GM18505 (cell line): ENCODE results near the gene SPC24.

ENCODE experiments used
- ATAC-seq: cut with Tn5 transposase; IDR thresholded peaks from one replicate; pipeline ENCODE4 v1.9.1; 2021; ENCODE audit not compliant: unreplicated experiment
- POLR2A ChIP-seq: IDR thresholded peaks from 4 replicates; pipeline ENCODE4 v1.6.1; 2011; ENCODE audit warnings: borderline replicate concordance; ENCODE audit not compliant: insufficient read depth, insufficient read length; ENCODE audit errors: extremely low read depth

The SPC24 gene

GRCh38 chr19:11155373-11156120 is at the start of gene SPC24:
Gene SPC24 (minus strand): TSS chr19:11155782. CDS start chr19:11155776, 6 bp downstream.
- peak; percentile 80 for TF ChIP-seq POLR2A
- peak; percentile 92 for ATAC-seq

GRCh38 chr19:11204943-11205349 is 49.4 kb upstream of the SPC24 start:
- ATAC-seq, result no peak
- TF ChIP-seq POLR2A, result no peak

GRCh38 chr19:11204076-11204602 is 48.6 kb upstream of the SPC24 start:
- no peak for ATAC-seq
- no peak for TF ChIP-seq POLR2A

GRCh38 chr19:11203194-11204075 is 47.9 kb upstream of the SPC24 start:
- no peak for ATAC-seq
- TF ChIP-seq POLR2A, result no peak

- ATAC-seq, result no peak
- TF ChIP-seq POLR2A, result no peak
Measured at GRCh38 chr19:11202488-11203193, 47.1 kb upstream of the SPC24 start.

GRCh38 chr19:11201791-11202190 is 46.2 kb upstream of the SPC24 start:
- ATAC-seq, result no peak
- TF ChIP-seq POLR2A, result no peak

- ATAC-seq, result no peak
- no peak for TF ChIP-seq POLR2A
Measured at GRCh38 chr19:11200931-11201330, 45.3 kb upstream of the SPC24 start.

- no peak for TF ChIP-seq POLR2A
- no peak for ATAC-seq
Measured at GRCh38 chr19:11200015-11200574, 44.5 kb upstream of the SPC24 start.

- TF ChIP-seq POLR2A, result no peak
- no peak for ATAC-seq
Measured at GRCh38 chr19:11199517-11199916, 43.9 kb upstream of the SPC24 start.

GRCh38 chr19:11198769-11199424 is 43.3 kb upstream of the SPC24 start:
- TF ChIP-seq POLR2A, result no peak
- no peak for ATAC-seq

GRCh38 chr19:11198175-11198534 is 42.6 kb upstream of the SPC24 start:
- ATAC-seq, result no peak
- no peak for TF ChIP-seq POLR2A
